ENCODE measurements around the gene OR2A14.
"Not testable (repeated sequence)": the region's sequence is repeated elsewhere in the genome, so short reads cannot be mapped to it uniquely, and the experiment has no call there.

OR2A14 gene

GRCh38 chr7:144164784-144165183 lies 41.8 kb downstream of the OR2A14 start:
- no peak for DNase-seq

DNA sequence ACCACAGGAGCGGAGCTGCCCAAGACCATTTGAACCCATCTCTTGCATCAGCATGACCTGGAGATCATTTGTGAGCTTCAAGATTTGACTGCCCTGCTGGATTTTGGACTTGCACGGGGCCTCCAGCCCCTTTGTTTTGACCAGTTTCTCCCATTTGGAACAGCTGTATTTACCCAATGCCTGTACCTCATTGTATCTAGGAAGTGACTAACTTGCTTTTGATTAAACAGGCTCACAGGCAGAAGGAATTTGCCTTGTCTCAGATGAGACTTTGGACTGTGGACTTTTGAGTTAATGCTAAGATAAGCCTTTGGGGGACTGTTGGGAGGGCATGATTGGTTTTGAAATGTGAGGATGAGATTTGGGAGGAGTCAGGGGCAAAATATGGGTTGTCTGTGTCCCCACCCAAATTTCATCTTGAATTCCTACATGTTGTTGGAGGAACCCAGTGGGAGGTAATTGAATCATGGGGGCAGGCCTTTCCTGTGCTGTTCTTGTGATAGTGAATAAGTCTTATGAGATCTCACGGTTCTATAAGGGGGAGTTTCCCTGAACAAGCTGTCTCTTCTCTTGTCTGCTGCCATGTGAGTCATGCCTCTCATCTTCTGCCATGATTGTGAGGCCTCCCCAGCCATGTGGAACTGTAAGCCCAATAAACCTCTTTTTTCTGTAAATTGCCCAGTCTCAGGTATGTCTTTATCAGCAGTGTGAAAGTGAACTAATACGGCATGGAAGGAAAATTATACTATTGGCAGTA lies 48.8 kb downstream of the OR2A14 start:
- not testable (repeated sequence) for DNase-seq

- DNase-seq: no peak
These were observed 51.6 kb downstream of the OR2A14 start for GRCh38 chr7:144174613-144175012.

DNA sequence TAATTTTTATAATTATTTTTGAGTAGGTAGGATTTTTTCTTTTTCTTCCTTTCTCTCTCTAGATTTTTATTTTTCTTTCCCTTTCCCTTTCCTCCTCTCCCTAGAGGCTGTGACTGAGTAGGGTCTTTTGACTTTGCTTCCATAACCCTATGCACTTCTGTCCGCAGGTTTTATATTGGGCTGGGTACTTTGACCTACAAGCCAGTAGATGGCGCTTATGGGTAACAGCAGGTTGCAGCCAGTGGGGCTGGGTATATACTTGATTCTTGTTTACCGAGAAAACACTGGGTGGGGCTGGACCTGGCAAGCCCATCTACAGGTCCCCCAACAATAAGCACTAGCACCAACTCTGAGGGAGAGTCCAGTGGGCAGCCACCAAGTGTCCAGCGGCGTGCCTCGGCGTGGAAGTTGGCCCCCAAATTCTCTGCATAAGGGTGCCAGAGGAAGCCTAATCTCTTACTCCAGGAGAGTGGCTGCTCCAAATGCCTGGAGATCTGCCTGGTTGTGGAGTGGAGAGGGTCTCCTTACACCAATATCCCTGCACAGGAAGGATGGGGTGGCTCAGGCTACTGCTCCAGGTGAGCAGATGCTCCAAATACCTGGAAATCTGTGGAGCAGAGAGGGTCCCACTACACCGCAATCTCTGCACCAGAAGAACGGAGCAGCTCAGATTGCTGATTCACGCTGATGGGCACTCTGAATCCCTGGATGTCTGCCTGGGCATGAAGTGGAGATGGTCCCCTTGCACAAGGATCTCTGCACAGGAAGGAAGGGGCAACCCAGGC lies 55.6 kb downstream of the OR2A14 start:
- peak in 1 of 2 experiments; percentile 2 for DNase-seq

DNA sequence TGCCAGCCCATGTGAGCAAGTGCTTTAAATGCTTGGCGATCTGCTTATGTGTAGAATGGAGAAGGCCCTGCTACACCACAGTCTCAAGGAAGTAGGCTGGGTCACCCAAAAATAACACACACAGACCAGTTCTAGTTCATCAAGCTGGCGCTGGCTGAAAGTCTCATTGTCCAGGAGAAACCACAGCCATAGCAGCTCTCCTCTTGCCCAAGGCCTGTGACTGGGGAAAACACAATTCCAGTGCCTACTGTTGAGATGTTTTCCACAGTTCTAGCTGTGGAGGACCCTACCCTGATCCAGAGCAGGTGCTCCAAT lies 56.1 kb downstream of the OR2A14 start:
- DNase-seq: not testable (repeated sequence)

Data from NCI-H1930 (cell line).